Breast epithelium (tissue), 3 donors: ENCODE data around the gene GASK1B.

Experiments used
- POLR2A ChIP-seq: fragments of 450-650 bp; IDR thresholded peaks from one replicate; pipeline ENCODE4 v1.6.1; 2016; ENCODE audit warnings: antibody characterized with exemption, mild to moderate bottlenecking, moderate library complexity
- TF ChIP-seq, protein P1 (sequence below), 3 donors: fragments of 450-650 bp; IDR thresholded peaks; one replicate each; pipeline ENCODE4 v1.5.1; 2016 to 2017; ENCODE audit warnings: antibody characterized with exemption in 3 of 3, mild to moderate bottlenecking in 3 of 3, moderate library complexity in 3 of 3

DNA sequence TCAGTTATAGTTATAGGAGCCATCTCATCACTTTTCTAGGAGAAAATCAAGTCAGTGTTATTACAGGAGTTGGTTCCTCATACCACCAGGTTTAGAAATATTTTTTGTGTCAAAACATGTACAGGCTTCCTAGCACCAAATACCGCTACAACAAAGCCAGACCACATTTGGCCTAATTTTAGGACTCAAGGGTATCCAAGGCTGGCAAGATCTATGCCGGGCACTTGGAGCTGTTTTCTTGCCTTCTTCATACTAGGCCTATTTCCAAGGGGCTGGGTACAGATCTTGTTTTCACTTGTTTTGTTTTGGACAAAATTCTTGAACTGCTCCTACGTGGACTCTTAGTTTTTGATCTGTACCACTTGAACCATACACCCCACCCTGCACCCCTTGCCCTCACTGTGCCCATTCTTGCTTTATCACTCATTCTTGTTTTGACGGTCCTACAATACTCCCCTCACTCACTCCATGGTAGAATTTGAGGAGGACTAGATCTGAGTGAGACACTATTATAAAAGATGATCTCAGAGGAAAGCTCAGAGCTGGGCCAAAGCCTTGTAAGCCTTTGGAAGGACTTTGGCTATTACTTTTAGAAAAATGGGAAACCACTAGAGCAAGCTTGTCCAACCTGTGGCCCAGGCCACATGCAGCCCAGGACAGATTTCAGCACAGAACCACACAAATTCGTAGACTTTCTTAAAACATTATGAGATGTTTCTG lies 19.8 kb upstream of the GASK1B start:
- no peak for TF ChIP-seq POLR2A
- TF ChIP-seq, protein P1, sequence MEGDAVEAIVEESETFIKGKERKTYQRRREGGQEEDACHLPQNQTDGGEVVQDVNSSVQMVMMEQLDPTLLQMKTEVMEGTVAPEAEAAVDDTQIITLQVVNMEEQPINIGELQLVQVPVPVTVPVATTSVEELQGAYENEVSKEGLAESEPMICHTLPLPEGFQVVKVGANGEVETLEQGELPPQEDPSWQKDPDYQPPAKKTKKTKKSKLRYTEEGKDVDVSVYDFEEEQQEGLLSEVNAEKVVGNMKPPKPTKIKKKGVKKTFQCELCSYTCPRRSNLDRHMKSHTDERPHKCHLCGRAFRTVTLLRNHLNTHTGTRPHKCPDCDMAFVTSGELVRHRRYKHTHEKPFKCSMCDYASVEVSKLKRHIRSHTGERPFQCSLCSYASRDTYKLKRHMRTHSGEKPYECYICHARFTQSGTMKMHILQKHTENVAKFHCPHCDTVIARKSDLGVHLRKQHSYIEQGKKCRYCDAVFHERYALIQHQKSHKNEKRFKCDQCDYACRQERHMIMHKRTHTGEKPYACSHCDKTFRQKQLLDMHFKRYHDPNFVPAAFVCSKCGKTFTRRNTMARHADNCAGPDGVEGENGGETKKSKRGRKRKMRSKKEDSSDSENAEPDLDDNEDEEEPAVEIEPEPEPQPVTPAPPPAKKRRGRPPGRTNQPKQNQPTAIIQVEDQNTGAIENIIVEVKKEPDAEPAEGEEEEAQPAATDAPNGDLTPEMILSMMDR (IDR thresholded peaks at IDR 0.05), result no peak
